NCI-H446 treated with DMSO at 0.1 percent for 48 hours (cell line): ENCODE results near the gene CLPSL2.
"Not testable (repeated sequence)": the region's sequence is repeated elsewhere in the genome, so short reads cannot be mapped to it uniquely, and the experiment has no call there.

ENCODE experiments used
- DNase-seq: peaks from one replicate; lab custom pipeline; 2025; lab: John Stamatoyannopoulos, UW

Gene CLPSL2, protein sequence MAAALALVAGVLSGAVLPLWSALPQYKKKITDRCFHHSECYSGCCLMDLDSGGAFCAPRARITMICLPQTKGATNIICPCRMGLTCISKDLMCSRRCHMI

GRCh38 chr6:35776364-35777215 lies at the start of gene CLPSL2:
CLPSL2 (plus strand) TSS chr6:35776598; CDS start chr6:35776619, 21 bp downstream.
- no peak for DNase-seq

DNA sequence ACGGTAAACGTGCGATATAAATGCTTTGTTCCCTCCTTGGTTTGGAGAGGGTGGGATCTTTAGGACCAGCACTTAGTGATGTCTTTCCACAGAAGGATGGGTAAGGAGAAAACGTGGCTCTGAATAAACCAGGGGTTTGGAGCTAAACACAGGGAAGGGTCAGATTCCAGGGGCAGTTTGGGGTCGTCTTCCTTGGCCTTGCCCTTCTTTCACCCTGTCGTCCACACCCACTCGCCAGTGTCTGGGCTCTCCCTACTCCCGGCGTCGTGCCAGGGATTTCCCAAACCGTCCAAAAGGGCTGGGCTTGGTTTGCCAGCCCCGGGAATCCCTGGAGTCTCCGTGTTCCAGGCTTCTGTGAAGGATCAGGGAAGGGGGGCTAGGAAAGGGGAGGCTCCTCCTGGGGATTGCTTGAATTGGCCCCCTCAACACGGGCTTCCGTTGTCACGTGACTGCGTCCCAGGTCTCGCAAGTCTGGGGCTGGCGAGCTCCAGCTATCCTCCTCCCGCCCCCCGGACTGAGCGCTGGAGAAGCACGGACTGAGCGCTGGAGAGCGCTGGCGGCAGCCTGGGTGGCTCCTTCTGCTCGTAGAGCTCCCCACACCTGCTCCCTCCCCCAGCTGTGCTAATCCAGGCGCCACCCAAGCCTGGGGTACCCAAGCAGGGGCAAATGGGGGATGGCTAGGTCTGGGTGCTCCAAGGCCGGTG lies 49.0 kb upstream of the CLPSL2 start:
- DNase-seq = peak; percentile 54

GRCh38 chr6:35727935-35728682 lies 48.3 kb upstream of the CLPSL2 start:
- DNase-seq = peak; percentile 65

GRCh38 chr6:35728683-35729678 lies 47.4 kb upstream of the CLPSL2 start:
- no peak for DNase-seq

GRCh38 chr6:35729722-35730121 lies 46.7 kb upstream of the CLPSL2 start:
- no peak for DNase-seq

DNA sequence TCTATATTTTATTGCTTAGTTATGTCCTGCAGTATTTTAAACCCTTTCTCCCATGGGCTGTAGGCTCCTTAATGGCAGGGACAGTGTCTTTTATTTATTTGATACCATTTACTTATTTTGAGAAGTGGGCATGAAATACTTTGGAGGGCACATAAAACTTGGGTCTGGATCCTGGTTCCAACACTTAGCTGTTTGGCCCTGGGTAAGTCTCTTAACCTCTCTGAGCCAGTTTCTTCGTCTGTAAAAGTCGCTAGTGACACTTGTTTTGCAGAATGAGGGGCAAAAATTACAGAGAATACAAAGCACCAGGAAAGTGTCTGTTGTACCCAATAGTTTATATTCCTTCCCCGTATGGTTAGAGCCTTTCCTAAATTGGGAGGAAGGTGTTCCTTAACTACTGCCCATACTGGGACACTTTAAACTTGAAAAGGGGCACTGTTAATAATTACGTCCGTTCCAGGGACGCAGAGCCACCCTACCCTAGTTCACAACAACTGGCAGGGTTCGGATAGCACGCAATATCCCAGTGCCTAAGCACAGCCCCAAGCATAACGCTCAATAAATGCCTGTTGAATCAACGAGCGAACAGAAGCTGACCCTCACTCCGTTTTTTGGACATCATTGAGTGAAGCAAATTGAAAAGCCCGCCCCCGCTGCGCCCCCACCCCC lies 45.5 kb upstream of the CLPSL2 start:
- DNase-seq = no peak

DNA sequence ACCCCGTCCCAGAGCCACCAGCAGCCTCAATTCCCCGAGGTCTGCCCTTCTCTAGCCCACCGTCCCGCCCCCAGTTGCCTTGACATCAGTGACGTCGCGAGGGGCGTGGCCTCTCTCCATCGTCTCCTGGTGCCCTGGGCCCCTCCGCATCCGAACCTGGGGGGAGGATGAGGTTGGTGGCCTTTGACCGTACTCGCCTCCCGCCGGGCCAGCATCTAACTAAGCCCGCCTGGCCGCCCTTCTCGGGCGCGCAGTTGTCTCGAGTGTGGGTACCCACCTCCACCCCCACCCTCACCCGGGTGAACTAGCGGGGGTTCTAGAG lies 45.0 kb upstream of the CLPSL2 start:
- DNase-seq = peak; percentile 65

- DNase-seq = peak; percentile 61
Measured at GRCh38 chr6:35731736-35732532, 44.5 kb upstream of the CLPSL2 start.

GRCh38 chr6:35733633-35734032 lies 42.8 kb upstream of the CLPSL2 start:
- no peak for DNase-seq

DNA sequence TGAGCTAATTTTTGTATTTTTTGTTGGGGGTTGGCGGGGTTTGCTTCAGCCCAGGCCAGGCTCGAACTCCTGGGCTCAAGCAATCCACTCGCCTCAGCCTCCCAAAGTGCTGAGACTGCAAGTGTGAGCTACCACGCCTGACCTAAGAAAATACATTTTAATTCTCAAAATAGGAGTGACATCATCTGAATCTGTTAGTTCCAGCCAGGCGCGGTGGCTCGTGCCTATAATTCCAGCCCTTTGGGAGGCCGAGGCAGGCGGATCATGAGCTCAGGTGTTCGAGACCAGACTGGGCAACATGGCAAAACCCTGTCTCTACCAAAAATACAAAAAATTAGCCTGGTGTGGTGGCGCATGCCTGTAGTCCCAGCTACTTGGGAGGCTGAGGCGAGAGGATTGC lies 42.1 kb upstream of the CLPSL2 start:
- DNase-seq = not testable (repeated sequence)

DNA sequence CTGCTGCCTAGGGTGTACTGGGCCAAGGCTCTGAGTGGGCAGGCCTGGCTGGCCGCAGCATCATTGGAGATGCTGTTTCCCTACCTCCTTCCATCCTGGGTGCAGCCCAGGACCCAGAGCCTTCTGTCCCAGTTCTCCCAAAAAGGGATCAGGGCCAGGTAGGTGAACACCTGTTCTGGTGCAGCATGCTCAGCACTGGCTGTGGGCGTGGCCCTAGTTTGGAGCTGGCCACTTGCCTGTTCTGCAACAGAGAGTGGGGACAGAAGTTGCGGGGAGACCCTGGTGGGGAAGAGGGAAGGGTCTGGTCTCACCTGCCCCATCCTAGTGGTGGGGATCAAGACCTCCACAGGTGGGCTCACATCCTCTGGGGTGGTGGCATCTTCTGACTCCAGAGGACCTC lies 40.9 kb upstream of the CLPSL2 start:
- DNase-seq = no peak

DNA sequence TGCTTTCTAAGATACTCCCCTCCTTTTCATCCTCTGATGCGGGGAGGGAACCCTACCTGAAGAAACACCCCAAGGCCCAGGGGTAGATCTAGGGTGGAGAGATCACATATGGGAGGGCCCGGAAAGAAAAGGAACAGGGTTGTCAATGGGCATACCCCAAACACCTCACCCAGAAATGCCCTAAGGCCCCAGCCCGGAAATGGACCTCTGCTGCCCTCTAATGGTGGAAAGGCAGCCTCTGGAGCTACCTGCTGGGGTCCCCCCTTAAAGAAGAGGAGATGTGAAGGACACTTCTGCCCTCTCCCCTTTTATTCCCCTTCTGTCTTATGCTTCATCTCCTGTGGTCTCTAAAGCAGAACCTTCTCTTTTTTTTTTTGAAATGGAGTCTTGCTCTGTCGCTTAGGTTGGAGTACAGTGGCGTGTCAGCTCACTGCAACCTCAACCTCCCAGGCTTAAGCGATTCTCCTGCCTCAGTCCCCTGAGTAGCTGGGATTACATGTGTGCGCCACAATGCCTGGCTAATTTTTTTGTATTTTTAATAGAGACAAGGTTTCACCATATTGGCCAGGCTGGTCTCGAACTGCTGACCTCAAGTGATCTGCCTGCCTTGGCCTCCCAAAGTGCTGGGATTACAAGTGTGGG lies 40.0 kb upstream of the CLPSL2 start:
- DNase-seq = peak; percentile 38

DNA sequence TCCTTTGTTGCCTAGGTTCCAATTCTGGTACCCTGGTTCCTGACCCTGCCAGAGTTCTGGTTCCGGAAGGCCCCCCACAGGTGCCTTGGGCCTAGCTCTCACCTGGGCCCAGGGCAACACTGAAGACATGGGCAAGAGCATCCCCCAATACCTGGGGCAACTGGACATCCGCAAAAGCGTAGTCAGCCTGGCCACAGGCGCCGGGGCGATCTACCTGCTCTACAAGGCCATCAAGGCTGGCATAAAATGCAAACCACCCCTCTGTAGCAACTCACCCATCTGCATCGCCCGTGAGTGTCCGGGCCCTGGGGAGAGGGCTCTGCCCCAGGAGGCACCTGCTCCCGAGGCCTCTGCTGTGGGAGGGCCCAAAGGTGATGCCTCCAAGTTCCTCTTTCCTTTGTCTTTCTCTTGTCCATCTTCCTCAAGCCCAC lies 39.4 kb upstream of the CLPSL2 start, which contains the start of gene ARMC12:
ARMC12 (plus strand) TSS at position 51 of the 431 bp plus-strand sequence; CDS start at position 128, 77 bp downstream.
- DNase-seq = no peak

GRCh38 chr6:35737413-35738211 lies 38.8 kb upstream of the CLPSL2 start:
- DNase-seq = peak; percentile 79

DNA sequence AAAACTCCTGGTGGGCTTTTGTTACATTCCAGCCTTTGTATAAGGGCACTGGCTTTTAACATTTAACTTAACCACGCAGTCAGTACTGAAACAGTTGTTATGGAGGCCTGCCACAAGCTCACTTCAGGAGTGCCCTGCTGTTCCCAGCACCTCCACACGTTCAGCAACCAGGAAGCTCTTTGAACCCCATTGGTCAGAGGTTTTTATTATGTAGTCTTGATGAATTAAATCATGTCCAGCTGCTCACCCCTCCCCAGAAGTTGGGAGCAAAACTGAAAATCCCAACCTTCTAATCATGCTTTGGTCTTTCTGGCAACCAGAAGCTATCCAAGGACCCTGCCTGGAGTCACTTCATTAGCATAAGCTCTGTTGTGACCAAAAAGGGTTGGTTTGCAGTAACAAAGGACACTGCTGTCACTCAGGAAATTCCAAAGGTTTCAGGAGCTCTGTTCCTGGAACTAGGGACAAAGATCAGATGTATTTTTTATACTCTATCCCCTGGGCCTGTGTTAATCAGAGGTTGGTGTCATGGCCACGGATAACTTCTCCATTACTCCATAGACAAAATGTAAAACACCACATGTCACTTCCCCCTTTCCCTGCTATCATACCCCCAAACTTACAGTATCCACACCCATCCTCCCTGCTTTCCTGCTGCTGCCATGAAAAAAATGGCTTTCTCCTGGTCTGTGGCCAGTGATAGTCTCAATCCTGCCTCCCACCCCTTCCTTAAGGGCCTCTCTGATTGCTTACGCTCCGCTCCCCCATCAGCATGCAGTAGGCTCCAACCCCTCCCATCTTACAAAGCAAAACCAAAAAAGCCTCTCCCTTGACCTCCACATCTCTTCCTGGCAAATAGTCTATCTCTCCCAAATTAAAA lies 36.5 kb upstream of the CLPSL2 start:
- no peak for DNase-seq

- no peak for DNase-seq
Measured at GRCh38 chr6:35742842-35743241, 33.6 kb upstream of the CLPSL2 start.

DNA sequence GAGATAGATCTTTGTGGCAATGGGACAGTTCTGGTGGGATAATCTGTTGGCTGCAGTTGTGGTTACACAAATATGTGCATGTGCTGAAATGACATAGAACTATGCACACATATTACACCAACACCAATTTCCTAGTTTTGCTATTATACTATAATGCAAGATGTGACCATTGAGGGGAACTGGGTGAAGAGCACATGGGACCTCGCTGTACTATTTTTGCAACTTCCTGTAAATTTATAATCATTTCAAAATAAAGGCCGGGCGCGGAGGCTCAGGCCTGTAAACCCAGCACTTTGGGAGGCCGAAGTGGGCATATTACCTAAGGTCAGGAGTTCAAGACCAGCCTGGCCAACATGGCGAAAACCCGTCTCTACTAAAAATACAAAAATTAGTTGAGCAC lies 30.9 kb upstream of the CLPSL2 start:
- no peak for DNase-seq
